ENCODE data around the gene SLIT3. TPM values are rescaled to one million over a fixed set of nuclear protein-coding genes. Genes with fewer than 3 reads are reported as not detected.

SLIT3 gene
- total RNA-seq, 1 donor from 2014 or later: 52.8 TPM

DNA sequence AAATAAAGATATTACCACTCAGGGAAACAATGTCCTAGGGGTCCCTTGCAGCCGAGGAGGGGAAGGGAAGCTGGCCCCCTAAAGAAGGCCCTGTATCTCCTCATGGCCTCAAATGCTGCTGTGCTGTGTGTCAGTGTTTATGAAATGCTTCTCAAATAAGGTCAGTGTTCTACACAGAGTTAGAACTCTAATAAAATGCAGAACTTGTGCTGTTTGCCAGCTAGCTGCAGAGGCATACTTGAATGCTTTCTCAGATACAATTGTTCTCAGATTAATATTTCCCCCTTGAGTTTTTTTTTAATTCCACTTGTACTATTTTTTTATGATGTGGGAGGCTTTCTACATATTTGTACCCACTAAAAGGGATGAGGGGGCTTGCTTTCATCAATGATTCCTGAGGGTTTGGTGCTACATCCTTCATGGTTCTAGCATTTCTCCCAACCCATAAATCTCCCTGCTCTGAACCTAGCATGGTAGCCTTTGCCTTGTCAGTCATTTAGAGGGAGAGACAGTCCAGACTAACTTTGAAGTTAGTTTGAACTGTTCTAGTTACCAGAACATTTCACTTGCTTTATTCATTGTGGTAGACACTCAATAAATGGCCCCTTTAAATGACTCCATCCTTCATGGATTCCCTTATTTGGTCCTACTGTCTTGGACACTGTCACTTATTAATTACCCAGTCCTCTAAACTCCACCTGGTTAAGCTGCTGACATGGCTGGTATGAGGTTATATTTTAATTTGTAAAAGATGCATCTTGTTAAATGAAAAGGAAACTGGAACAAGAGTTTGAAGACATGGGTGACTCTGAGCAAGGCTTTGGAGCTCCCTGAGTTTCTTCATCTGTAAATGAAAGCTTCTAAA, 12.6 kb downstream of the SLIT3 start:
- Histone ChIP-seq H3K36me3 (no peaks in the 10 kb centered on the region), H3K27ac (peak overlapping the region; percentile 72), H3K4me1 (peaks cover 37% of the 10 kb centered on the region), H3K9me3 (no peaks in the 10 kb centered on the region), H3K27me3 (no peaks in the 10 kb centered on the region), H3K4me3 (no peak overlapping the region)
- no peak for TF ChIP-seq POLR2AphosphoS5 (IDR thresholded peaks at IDR 0.05; ENCODE audit: insufficient read depth in 1 of 2, low read depth in 1 of 2)
- TF ChIP-seq CTCF (IDR thresholded peaks at IDR 0.05): no peak
- no peak for TF ChIP-seq POLR2A (IDR thresholded peaks at IDR 0.05)
- intact Hi-C loops (cut with DNase I): no loop called here
- no peak for DNase-seq (ENCODE audit: extremely low spot score in 2 of 2)

- no peak for DNase-seq (ENCODE audit: extremely low spot score in 2 of 2)
- intact Hi-C loops (cut with DNase I): no loop called here
- TF ChIP-seq CTCF (IDR thresholded peaks at IDR 0.05) (no peak), POLR2AphosphoS5 (IDR thresholded peaks at IDR 0.05; ENCODE audit: insufficient read depth in 1 of 2, low read depth in 1 of 2) (no peak), POLR2A (IDR thresholded peaks at IDR 0.05) (no peak)
- Histone ChIP-seq H3K27me3 (no peaks in the 10 kb centered on the region), H3K36me3 (no peaks in the 10 kb centered on the region), H3K4me3 (no peak overlapping the region), H3K9me3 (no peaks in the 10 kb centered on the region), H3K4me1 (peaks cover 37% of the 10 kb centered on the region), H3K27ac (peak overlapping the region; percentile 72)
Measured at GRCh38 chr5:169287529-169287928, 13.4 kb downstream of the SLIT3 start.

- H3K36me3 ChIP-seq: no peaks in the 10 kb centered on the region
- H3K9me3 ChIP-seq: no peaks in the 10 kb centered on the region
- peaks cover 42% of the 10 kb centered on the region for H3K4me1 ChIP-seq
- H3K4me3 ChIP-seq: no peak overlapping the region
- intact Hi-C loops (cut with DNase I): no loop called here
- TF ChIP-seq POLR2A (IDR thresholded peaks at IDR 0.05): no peak
- no peak for TF ChIP-seq POLR2AphosphoS5 (IDR thresholded peaks at IDR 0.05; ENCODE audit: insufficient read depth in 1 of 2, low read depth in 1 of 2)
- DNase-seq (ENCODE audit: extremely low spot score in 2 of 2): no peak
- H3K27ac ChIP-seq: peak overlapping the region; percentile 72
- H3K27me3 ChIP-seq: no peaks in the 10 kb centered on the region
Measured at GRCh38 chr5:169286572-169287300, 14.2 kb downstream of the SLIT3 start.

DNA sequence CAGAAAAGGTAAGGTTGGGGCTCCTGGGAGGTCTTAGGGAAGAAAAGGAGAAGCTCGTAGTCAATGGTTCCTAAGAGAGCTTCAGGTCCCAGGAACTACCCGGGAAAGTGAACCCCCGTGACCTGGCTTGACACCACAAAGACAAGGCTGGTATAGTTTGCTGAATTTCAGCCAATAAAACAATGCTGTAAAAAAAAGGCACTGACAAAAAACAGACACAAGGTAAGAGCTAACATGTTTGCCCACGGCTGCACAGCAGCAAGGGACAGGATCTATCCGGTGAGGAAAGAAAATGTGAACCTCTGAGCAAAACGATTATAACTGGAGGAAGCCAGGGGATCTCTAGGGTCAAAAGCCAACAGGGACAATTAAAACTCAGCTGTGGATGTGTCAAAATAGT, 17.1 kb downstream of the SLIT3 start:
- Histone ChIP-seq H3K27ac (no peak overlapping the region), H3K4me1 (peaks cover 41% of the 10 kb centered on the region)
- intact Hi-C loops (cut with DNase I): no loop called here

More for the DNA sequence above, 17.1 kb downstream of the SLIT3 start:
- Histone ChIP-seq H3K9me3 (no peaks in the 10 kb centered on the region), H3K36me3 (no peaks in the 10 kb centered on the region), H3K4me3 (no peak overlapping the region), H3K27me3 (no peaks in the 10 kb centered on the region)
- no peak for DNase-seq (ENCODE audit: extremely low spot score in 2 of 2)
- TF ChIP-seq POLR2AphosphoS5 (IDR thresholded peaks at IDR 0.05; ENCODE audit: insufficient read depth in 1 of 2, low read depth in 1 of 2) (no peak), POLR2A (IDR thresholded peaks at IDR 0.05) (no peak), CTCF (IDR thresholded peaks at IDR 0.05) (no peak)
